HepG2 (cell line): ENCODE results near the gene CDX2.

Experiments
- MTA1 ChIP-seq: sonication (generic); formaldehyde crosslinking; IDR thresholded peaks from 2 replicates; pipeline ENCODE4 v1.4.0; 2020; ENCODE audit warnings: missing genetic modification reagents, mild to moderate bottlenecking, borderline replicate concordance
- TF ChIP-seq, protein P1 (sequence below): sonication (generic); formaldehyde crosslinking; IDR thresholded peaks from 2 replicates; pipeline ENCODE4 v1.5.0; 2020; ENCODE audit warnings: mild to moderate bottlenecking, missing genetic modification reagents, moderate library complexity

DNA sequence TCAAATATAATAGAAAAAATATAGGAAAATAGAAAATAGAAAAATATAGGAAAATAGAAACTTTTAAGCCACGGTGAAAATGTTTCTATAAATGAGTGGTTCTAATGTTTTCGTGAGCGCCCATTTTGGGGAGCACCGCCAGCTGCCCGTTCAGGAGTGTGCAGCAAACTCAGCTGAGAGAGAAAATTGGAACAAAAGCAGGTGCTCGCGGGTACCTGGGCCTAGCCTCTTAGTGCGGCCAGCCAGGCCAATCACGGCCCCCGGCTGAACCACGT, 49.5 kb downstream of the CDX2 start:
- TF ChIP-seq, protein P1, sequence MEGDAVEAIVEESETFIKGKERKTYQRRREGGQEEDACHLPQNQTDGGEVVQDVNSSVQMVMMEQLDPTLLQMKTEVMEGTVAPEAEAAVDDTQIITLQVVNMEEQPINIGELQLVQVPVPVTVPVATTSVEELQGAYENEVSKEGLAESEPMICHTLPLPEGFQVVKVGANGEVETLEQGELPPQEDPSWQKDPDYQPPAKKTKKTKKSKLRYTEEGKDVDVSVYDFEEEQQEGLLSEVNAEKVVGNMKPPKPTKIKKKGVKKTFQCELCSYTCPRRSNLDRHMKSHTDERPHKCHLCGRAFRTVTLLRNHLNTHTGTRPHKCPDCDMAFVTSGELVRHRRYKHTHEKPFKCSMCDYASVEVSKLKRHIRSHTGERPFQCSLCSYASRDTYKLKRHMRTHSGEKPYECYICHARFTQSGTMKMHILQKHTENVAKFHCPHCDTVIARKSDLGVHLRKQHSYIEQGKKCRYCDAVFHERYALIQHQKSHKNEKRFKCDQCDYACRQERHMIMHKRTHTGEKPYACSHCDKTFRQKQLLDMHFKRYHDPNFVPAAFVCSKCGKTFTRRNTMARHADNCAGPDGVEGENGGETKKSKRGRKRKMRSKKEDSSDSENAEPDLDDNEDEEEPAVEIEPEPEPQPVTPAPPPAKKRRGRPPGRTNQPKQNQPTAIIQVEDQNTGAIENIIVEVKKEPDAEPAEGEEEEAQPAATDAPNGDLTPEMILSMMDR, result no peak
- no peak for TF ChIP-seq MTA1 (CRISPR knock-in tag)
